ENCODE measurements around the gene EYA3. TPM values are rescaled to one million over a fixed set of nuclear protein-coding genes. Genes with fewer than 3 reads are reported as not detected.
A peak's percentile ranks its signal among the peaks of the same experiment; 100 is the strongest.

The EYA3 gene
- total RNA-seq, 1 donor from 2014 or later, result 16.9 TPM

DNA sequence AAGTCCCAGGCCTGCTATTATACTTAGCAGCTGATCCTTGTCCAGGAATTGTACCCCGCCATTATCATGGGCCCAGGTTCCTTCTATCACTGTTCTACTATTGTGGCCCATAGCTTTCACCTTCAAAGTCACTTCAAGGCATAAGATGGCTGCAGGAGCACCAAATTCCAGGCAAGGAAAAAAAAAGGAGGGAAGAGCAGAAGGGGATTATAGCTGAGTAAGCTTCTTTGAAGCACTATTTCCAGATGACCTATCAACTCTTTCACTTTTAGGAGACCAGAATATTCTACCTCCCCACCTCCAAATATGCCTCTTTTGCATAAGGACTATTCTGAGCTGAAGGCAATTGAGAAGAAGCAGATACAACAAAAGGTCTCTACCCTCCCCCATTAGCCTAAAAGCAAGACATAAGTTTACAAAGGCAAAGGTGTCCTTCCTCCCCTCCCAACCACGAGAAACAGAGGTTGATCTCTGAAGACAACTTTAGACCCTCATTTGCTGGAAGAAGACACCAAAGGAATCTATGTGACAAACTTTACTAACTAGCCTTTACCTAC is 46.3 kb upstream of the EYA3 start:
- intact Hi-C loops (cut with micrococcal nuclease), result no loop called here
- TF ChIP-seq, protein P1, sequence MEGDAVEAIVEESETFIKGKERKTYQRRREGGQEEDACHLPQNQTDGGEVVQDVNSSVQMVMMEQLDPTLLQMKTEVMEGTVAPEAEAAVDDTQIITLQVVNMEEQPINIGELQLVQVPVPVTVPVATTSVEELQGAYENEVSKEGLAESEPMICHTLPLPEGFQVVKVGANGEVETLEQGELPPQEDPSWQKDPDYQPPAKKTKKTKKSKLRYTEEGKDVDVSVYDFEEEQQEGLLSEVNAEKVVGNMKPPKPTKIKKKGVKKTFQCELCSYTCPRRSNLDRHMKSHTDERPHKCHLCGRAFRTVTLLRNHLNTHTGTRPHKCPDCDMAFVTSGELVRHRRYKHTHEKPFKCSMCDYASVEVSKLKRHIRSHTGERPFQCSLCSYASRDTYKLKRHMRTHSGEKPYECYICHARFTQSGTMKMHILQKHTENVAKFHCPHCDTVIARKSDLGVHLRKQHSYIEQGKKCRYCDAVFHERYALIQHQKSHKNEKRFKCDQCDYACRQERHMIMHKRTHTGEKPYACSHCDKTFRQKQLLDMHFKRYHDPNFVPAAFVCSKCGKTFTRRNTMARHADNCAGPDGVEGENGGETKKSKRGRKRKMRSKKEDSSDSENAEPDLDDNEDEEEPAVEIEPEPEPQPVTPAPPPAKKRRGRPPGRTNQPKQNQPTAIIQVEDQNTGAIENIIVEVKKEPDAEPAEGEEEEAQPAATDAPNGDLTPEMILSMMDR (IDR thresholded peaks at IDR 0.05; ENCODE audit: borderline replicate concordance), result no peak
- H3K4me1 ChIP-seq, result no peaks in the 10 kb centered on the region

DNA sequence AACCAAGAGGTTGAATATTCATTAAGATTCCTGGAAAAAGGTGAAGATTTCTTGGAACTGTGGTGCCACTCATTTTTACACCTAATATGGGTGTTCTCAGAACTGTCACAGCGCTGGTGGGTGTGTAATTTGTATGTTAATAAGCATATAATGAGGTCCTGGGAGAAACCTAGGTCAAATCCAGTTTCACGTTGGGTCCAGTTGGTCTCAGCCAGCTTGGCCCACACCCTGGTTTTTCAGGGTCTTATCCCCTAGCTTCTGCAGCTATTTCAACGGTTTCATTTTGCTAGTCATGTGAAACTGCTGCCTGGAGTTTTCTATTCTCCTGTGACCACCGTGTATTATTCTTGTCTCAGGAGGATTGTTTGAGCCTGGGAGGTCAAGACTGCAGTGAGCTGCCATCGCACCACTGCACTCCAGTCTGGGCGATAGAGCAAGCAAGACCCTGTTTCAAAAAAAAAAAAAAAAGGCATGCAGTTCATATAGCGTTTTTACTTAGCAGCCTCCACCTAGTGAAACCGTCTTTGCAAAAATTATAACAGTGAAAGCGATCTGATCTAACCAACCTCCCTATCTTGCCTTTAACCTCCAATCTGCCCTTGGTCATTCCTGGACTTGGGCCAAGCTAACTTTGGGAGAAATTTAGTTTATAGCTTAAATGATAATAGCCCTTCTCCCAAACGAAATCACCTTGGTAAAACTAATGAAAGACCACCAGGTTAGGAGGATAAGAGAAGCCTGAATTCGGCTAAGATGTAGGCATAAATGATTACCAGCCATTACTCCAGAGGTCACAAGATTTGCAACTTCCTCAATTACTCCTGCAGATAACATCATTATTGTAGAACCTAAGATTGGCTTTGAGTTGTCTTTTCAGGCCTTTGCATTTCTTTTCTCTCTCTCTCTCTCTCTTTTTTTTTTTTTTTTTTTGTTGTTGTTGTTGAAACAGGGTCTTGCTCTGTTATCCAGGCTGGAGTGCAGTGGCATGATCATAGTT is 44.1 kb upstream of the EYA3 start:
- TF ChIP-seq, protein P1 (IDR thresholded peaks at IDR 0.05; ENCODE audit: borderline replicate concordance), result no peak
- no peaks in the 10 kb centered on the region for H3K36me3 ChIP-seq
- no peaks in the 10 kb centered on the region for H3K9me3 ChIP-seq (replicated peaks)
- no peak overlapping the region for H3K4me3 ChIP-seq
- DNase-seq, result no peak
- no peak overlapping the region for H3K27ac ChIP-seq (replicated peaks)
- H3K27me3 ChIP-seq (ENCODE audit: low read depth), result no peaks in the 10 kb centered on the region
- intact Hi-C loops (cut with micrococcal nuclease), result no loop called here
- no peaks in the 10 kb centered on the region for H3K4me1 ChIP-seq

More for the DNA sequence above, 46.3 kb upstream of the EYA3 start:
- H3K9me3 ChIP-seq (replicated peaks), result no peaks in the 10 kb centered on the region
- H3K27me3 ChIP-seq (ENCODE audit: low read depth), result no peaks in the 10 kb centered on the region
- DNase-seq, result no peak
- H3K27ac ChIP-seq (replicated peaks), result no peak overlapping the region
- H3K4me3 ChIP-seq, result no peak overlapping the region
- no peaks in the 10 kb centered on the region for H3K36me3 ChIP-seq

DNA sequence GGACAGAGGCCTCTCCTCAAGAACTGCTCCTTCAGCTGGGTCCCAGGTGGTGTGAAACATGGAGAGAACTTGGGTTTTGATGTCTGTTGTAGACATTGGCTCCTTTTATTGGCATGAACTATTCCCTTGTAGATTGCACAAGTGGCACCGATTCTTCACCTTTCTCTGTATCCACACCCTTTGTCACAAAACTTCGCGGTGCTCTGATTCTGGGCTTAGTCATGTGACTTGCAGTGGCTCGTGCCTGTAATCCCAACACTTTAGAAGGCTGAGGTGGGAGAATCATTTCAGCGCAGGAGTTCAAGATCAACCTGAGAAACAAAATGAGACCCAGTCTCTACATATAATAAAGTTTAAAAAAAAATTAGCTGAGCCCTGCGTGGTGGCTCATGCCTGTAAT is 42.5 kb upstream of the EYA3 start:
- intact Hi-C loops (cut with micrococcal nuclease), result no loop called here
- H3K4me1 ChIP-seq, result no peaks in the 10 kb centered on the region

DNA sequence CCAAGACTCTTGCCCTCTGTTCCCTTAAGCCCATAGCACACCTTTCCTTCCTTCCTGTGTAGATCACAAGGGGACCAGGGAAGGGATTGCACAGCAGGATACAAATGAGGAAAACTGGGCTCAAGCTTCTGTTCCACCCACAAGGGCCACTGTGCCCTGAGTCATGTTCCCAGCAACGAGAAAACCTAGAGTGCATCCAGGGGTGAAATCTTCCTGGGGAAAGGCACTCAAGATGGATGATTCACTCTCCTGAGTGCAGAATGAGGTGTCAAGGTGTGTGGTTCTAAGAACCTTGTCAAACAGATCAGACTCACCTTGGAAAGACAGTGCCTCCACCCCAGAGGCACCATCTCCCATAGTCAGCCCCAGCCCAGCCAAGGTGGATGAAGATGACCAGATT is 40.7 kb upstream of the EYA3 start:
- DNase-seq, result no peak
- H3K36me3 ChIP-seq, result no peaks in the 10 kb centered on the region
- H3K9me3 ChIP-seq (replicated peaks), result no peaks in the 10 kb centered on the region
- no peaks in the 10 kb centered on the region for H3K4me1 ChIP-seq
- H3K27me3 ChIP-seq (ENCODE audit: low read depth), result peaks cover 5% of the 10 kb centered on the region
- H3K4me3 ChIP-seq, result no peak overlapping the region
- H3K27ac ChIP-seq (replicated peaks), result no peak overlapping the region
- intact Hi-C loops (cut with micrococcal nuclease), result no loop called here
- TF ChIP-seq, protein P1 (IDR thresholded peaks at IDR 0.05; ENCODE audit: borderline replicate concordance), result no peak

More for the DNA sequence above, 42.5 kb upstream of the EYA3 start:
- no peak for DNase-seq
- peaks cover 3% of the 10 kb centered on the region for H3K27me3 ChIP-seq (ENCODE audit: low read depth)
- TF ChIP-seq, protein P1 (IDR thresholded peaks at IDR 0.05; ENCODE audit: borderline replicate concordance), result no peak
- H3K4me3 ChIP-seq, result no peak overlapping the region
- no peak overlapping the region for H3K27ac ChIP-seq (replicated peaks)
- H3K9me3 ChIP-seq (replicated peaks), result no peaks in the 10 kb centered on the region
- no peaks in the 10 kb centered on the region for H3K36me3 ChIP-seq

DNA sequence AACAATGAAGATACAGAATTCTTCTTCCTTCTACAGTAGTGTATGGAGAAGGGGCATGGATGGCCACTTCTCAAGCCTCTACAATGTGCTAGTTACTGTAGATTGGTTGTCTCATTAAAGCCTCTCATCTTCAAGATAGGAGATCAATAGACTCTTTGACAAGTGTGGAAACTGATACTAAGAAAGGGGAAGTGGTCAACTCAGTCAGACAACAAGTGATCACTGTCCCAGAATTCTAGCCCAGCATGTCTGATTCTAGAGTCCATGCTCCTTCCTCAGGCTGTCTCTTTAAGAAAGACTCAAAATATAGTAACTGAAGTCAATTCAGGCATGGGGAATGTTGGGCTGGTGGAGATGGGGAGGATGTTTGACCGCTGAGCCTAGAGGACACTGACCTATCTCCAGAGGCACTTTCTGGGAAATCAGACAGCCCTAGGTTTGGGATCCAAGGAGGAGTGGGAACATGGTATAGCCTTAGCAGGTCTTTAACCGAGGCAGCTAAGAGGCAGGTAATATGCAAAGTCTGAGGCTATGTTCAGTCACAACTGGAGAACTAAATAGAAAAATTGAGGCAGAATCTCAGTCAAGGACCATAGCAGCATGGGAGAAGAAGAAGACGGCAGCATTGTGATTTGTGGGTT is 39.3 kb upstream of the EYA3 start:
- Histone ChIP-seq H3K36me3 (no peaks in the 10 kb centered on the region), H3K27ac (replicated peaks) (peak overlapping the region; percentile 17), H3K4me1 (no peaks in the 10 kb centered on the region)

More for the DNA sequence above, 39.3 kb upstream of the EYA3 start:
- H3K27me3 ChIP-seq (ENCODE audit: low read depth), result peaks cover 7% of the 10 kb centered on the region
- DNase-seq, result no peak
- H3K4me3 ChIP-seq, result no peak overlapping the region
- intact Hi-C loops (cut with micrococcal nuclease), result no loop called here
- TF ChIP-seq, protein P1 (IDR thresholded peaks at IDR 0.05; ENCODE audit: borderline replicate concordance), result no peak
- no peaks in the 10 kb centered on the region for H3K9me3 ChIP-seq (replicated peaks)

All from left ventricle myocardium inferior (tissue), 1 donor.